HG02981 (cell line): ENCODE measurements around the gene AHSA1.

Experiments
- ATAC-seq: cut with Tn5 transposase; IDR thresholded peaks from one replicate; pipeline ENCODE4 v1.9.1; 2021; ENCODE audit warnings: mild to moderate bottlenecking, moderate library complexity; ENCODE audit not compliant: unreplicated experiment

Gene AHSA1

DNA sequence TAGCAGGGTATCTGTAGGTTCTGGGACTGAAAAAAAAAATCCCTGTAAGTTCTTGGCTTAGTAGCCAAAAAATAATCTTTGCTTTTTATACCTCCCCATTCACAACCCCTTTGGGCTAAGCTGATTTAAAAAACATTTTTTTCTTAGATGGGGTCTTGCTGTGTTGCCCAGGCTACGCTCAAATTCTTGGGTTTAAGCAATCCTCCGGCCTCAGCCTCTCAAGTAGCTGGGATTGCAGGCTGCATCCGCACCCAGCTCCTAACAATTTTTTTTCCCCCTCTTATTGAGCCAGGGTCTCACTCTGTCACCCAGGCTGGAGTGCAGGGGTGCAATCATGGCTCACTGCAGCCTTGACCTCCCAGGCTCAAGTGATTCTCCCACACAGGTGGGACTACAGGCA lies 49.9 kb downstream of the AHSA1 start:
- ATAC-seq, result no peak

DNA sequence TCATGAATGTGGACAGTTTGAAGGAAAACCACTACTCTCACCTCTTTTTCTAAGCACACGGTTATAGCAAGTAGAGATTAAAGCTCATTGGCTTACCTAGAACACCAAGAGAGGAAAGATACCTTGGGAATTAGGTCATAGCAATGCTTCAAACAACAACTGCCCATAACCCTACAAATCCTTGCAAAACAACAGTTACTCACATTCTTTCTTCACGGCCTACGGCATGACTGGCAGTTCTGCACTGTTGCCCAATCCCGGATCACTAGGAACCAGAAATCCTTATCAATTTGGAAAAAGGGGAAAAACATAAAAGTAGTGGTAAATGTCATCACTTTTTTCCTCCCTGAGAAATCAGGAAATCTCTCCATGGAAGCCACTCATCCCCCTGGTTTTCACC lies 50.4 kb downstream of the AHSA1 start:
- ATAC-seq, result no peak

DNA sequence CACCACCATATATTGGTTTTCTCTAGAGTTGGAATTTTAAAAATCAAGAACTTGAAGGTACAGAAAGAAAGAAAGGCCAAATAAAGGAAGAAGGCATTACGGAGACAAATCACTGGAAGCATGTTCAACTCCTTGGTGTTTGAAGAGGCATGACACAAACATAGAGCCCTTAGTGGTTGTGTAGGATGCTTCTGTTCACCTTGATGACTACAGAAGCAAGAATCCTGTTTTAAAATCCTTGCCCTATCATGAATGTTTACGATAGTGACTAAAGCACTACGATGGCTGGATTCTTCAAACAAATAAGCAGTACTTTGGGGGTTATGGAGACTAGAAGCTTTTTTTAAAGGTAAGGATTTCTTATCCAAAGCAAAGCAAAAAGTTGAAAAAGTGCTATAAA lies 51.0 kb downstream of the AHSA1 start:
- no peak for ATAC-seq

DNA sequence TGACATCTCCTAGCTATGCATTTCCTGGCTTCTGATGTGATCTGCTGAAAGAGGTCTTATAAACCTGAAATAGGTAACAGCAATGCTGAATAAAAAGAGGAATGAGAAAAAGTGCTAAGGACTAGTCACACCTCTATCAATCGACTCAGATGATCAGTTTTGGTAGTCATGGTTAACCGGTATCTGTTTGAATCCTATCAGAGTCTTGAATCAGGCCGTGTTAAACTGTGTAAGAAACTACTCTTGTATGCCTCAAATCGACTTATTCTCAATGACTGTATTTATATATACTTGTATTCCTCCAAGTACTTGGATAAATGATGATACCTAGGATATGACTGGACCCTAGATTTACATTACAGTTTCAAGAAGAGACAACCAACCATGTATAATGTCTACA lies 51.5 kb downstream of the AHSA1 start:
- ATAC-seq, result no peak

DNA sequence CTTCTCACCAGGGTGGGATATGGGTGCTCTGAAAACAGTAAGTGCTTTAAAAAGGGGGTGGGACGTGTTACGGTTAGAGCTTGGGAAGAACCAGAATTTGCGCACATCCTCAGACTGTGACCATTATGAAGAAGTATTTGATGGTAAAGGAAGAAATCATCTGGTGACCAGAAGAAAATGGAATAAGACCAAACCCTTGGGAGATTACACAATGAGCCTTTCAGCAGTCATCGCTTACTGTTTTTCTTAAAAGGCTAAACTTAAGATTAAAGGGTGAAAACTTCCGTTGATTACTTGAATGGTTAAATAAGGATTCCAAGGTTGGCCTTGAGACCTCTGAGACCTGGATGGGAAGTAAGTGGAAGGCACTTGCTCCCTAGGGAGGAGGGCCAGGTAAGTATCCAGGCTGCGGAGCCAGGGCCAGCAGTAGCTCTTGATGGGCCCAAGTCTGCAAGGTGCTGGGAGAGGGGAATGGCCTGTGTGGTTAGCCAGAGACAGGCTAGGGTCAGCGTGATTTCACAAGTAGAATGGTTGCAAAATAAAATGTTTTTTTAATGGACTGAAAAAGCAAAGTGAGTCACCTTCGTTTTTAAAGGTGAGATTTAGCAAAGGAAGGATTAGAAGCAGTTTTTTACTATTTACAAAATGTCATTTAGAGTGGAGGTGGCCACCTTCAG lies 53.7 kb downstream of the AHSA1 start:
- no peak for ATAC-seq

DNA sequence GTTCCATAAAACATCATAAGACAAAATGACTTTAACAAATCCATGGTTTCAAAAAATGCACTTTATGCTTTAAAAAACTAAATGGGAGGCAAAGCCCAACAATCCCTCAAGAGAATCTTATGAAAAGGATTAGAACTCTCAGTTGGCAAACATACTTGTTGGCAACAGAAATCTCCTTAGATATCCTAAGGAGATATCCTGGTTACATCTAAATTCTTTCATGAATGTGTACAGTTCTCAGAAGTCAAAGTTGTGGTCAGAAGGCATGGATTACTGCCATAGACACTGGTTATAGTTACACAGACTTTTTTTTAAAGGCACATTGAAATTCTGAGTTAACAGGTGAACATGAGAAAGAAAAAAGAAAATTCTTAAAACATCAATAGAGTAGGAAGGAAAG lies 58.2 kb downstream of the AHSA1 start:
- ATAC-seq, result no peak
